SW 1271 (cell line): Measurements from ENCODE around the gene RNF168.
"Not testable (repeated sequence)": the region's sequence is repeated elsewhere in the genome, so short reads cannot be mapped to it uniquely, and the experiment has no call there.

Experiments used
- DNase-seq, 2 experiments: peaks; one replicate each; lab custom pipeline; 2025; lab: John Stamatoyannopoulos, UW

Gene RNF168

GRCh38 chr3:196503196-196504076 lies at the start of gene RNF168:
TSS of gene RNF168 (minus strand) at chr3:196503768. CDS start at chr3:196503173, 595 bp downstream.
- peak; percentile 84 to 95 for DNase-seq

GRCh38 chr3:196552253-196552652 lies 48.7 kb upstream of the RNF168 start:
- no peak for DNase-seq

DNA sequence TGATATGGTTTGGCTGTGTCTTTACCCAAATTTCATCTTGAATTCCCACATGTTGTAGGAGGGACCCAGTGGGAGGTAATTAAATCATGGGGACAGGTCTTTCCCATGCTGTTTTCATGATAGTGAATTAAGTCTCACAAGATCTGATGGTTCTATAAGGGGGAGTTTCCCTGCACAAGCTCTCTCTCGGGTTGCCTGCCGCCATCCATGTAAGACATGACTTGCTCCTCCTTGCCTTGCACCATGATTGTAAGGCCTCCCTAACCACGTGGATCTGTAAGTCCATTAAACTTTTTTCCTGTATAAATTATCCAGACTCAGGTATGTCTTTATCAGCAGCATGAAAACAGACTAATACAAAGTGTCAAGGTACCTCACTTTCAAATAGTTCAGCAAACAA lies 46.6 kb upstream of the RNF168 start:
- DNase-seq = not testable (repeated sequence)

GRCh38 chr3:196549312-196549711 lies 45.7 kb upstream of the RNF168 start:
- DNase-seq = not testable (repeated sequence)

DNA sequence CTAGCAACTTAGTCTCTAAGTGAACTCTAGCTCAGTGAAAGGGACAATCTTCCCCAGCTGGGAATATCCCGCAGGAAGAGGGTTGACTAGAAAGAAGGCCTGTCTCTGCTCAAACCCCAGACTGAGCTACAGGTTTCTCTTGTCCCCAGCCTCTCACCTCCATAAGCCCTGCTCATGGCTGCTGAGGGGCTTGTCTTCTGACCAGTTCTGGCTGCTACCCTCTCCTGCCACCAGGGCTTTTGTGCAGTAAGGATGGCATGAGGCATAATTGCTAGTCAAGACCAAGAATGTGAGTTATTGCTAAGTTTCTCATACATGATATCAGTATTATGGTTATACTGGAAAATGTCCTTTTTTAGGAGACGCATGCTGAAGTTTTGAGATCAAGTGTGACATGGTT lies 43.5 kb upstream of the RNF168 start:
- DNase-seq = no peak

DNA sequence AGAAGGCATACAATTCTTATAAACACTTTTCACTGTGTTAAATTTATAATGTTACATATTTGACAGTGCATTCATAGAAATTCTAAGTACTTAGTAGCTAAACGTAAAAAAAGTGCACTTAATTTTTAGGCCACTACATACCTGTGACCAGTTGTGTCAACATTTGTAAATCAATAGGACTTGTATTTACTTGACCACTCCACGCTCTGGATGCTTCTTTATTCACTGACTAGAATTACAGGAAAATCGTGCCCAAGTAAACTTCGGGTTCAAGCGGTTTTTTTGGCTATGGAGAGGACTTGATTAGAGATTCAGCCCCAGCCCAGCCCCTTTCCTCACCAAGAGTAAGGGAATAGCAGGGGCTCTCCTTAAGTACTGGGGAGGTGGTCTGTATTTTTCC lies 43.0 kb upstream of the RNF168 start:
- no peak for DNase-seq

DNA sequence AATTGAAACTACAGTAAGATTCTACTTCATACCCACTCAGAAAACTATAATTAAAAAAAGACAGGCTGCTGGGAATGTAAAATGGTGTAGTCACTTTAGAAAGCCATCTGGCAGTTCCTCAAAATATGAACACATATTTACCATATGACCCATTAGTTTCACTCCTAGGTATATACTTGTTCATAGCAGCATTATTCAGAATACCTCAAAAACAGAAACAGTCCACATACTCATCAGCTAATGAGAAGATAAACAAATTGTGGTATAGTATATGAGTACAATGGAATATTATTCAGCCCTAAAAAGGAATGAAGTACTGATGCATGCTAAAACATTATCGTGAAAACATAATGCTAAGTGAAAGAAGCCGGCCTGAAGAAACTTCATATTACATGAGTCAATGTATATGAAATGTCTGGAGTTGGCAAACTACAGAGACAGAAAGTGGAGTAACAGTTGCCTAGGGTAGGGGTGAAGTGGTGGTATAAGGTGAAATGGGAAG lies 41.0 kb upstream of the RNF168 start:
- no peak for DNase-seq

DNA sequence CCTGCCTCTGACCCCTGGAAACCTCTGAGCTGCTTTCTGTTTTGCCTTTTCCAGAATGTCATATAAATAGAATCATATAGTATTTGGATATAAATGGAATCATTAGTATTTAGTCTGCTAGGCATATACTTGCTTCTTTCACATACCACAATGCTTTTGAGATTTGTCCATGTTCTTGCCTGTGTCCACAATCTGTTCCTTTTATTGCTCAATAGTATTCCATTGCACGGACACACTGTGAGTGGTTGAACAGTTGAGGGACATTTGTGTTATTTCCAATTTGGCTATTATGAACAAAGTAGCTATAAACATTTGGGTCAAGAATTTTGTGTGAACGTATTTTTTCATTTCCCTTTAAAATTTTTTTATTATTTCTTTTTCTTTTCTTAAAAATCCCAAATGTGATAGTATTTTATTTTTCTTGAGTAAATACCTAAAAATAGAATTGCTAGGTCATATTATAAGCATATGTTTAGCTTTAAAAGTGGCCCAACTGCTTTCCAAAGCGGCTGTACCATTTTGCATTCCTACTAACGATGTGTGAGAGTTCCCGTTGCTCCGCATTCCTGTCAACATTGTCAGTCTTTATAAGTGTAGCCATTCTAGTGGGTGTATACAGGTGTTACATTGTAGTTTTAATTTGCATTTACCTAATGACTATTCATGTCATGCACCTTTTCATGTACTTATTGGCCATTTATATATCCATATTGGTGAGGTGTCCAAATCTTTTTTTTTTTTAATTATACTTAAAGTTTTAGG lies 38.3 kb upstream of the RNF168 start:
- no peak for DNase-seq

GRCh38 chr3:196537319-196537984 lies 33.9 kb upstream of the RNF168 start:
- DNase-seq = peak in 1 of 2 experiments; percentile 9

DNA sequence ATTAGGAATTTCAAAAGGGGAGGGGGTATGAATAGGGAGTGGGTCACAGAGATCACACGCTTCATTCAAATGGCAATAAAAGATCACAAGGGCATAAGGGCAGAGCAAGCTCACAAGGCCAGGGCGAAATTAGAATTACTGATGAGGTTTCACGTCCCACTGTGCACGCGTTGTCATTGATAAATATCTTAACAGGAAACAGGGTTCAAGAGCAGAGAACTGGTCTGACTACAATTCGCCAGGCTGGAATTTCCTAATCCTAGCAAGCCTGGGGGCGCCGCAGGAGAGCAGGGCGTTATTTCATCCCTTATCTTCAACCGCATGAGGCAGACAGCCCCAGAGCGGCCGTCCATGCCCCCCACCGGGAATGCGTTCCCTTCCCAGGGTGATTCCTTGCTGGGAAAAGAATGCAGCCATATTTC lies 29.7 kb upstream of the RNF168 start:
- DNase-seq = no peak

- no peak for DNase-seq
These were observed 27.9 kb upstream of the RNF168 start for GRCh38 chr3:196531418-196531817.

DNA sequence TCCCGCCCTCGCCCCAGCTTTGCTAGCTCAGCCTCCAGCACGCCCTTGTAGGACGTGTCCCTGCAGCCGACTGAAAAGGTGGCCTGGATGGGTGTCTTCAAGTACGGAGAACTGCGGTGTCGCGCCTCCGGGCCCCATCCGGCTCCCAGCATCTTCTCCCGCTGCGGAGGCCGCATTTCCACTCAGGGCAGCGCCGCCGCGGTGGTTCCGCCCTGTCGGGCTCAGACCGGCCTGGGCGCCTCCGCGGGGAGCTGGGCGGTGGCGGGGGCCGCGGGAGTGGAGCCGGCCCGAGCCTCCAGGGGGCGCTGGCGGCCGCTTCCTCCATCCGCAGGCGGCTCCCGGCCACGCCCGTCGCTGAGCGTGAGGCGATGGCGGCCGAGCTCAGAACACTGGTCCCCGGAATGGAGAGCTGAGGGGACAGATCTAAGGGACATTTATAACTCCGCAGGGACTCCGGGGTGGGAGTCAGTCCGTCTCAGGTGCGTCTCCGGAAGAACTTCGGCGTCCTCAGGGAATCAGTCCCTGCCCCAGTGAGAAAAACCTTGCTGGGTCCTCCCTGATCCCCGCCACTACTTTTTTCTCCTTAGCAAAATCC lies 25.2 kb upstream of the RNF168 start:
- DNase-seq = peak in 1 of 2 experiments; percentile 53

- DNase-seq = no peak
These were observed 21.6 kb upstream of the RNF168 start for GRCh38 chr3:196525141-196525540.

DNA sequence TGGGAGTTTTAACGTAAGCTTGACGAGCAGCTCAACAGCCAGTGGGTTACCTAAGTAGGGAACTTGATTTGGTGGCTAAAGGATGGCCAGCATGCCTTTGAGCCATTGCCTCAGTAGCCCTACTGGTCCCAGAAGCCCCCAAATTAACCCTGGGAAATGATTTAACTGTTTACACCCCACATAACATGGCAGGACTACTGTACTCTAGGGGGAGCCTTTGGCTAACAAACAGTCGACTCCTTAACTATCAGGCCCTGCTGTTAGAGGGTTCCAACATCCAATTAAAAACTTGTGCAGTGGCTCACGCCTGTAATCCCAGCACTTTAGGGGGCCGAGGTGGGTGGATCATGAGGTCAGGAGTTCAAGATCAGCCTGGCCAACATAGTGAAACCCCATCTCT lies 21.0 kb upstream of the RNF168 start:
- DNase-seq = no peak

DNA sequence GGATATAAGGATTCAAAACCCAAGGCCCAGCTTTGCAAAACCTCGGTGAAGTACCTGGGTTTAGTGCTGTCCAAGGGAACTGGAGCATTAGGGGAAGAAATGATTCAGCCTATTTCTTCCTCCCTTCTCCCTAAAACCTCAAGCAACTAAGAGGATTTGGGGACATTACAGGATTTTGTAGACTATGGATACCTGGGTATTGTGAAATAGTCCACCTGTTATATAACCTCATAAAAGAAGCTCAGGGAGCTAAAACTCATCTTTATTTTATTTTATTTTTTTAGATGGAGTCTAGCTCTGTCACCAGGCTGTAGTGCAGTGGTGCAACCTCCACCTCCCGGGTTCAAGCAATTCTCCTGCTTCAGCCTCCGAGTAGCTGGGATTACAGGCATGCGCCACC lies 20.3 kb upstream of the RNF168 start:
- no peak for DNase-seq

GRCh38 chr3:196521291-196521690 lies 17.7 kb upstream of the RNF168 start:
- not testable (repeated sequence) for DNase-seq

DNA sequence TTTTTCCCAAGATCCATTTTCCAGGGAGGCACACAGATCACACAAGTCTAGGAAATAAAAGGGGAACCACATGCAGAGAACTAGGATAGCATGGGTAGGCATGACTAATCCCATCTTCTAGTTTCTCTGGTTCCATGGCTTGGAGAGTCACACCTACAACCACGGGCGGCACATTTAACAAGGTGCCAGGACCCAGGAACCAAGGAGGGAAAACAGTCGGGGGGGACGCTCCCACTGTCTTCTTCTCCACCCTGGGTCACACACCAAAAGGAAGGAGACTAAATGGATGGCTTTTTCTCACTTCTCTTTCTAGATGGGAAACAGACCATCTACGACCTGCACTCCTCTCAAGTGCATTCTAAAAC lies 16.1 kb upstream of the RNF168 start:
- DNase-seq = no peak

DNA sequence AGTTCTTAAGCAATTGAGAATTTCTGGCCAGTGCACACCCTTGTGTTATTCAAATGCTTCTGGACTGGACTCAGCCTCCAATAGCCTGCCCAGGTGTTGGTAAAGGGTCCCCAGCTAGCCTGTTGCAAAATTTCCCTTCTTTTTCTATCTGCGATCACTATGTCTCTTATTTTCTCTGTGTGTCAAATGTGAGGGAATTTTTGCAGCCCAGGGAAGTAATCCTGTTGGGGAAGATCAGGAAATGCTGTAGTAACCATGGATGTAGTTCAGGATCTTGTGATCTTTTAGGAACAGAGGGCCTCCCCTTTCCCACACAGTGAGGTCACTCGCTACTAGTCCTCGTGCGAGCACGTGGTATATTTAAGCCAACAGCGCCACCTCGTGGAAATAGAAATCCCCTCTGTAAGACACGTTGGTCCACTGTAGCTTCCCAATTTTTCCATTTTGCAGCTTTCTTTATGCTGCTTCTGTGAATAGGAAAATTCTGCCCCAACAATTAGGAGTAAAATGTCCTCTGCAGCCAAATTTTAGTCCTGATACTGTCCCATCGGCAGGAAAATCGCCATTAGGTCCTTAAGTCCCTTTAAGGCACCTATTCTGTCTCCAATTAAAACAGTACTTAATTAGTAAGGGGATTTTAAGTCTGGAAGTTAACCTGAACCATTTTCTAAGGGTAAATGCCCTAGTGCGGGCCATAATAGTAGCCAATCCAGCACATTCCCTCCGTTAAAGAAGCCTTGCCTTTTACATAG lies 15.6 kb upstream of the RNF168 start:
- DNase-seq = peak in 1 of 2 experiments; percentile 25

DNA sequence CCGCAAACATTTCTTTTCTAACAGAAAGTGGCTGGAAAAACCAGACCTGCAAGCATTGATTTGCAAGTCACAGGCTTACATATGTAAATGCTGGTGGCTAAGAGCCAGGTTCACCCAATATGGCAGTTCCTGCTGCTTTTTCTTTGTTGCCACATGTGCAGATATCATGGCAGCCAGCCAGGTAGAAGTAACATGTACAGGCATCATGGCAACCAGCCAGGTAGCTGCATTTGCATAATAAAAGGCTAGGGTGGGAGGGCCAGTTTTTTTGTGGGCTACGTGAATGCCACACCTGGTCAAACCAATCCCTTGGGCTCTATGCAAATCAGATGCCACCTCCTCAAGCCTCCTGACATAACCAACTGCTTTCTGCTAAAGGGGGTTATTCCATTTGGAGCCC lies 14.4 kb upstream of the RNF168 start:
- DNase-seq = no peak

GRCh38 chr3:196517162-196517800 lies 13.7 kb upstream of the RNF168 start:
- no peak for DNase-seq
